ENCODE results near the gene TPP1. TPM values are rescaled to one million over a fixed set of nuclear protein-coding genes. Genes with fewer than 3 reads are reported as not detected.

Gene TPP1
- total RNA-seq, 1 experiment from 2014 or later: 26.9 TPM

DNA sequence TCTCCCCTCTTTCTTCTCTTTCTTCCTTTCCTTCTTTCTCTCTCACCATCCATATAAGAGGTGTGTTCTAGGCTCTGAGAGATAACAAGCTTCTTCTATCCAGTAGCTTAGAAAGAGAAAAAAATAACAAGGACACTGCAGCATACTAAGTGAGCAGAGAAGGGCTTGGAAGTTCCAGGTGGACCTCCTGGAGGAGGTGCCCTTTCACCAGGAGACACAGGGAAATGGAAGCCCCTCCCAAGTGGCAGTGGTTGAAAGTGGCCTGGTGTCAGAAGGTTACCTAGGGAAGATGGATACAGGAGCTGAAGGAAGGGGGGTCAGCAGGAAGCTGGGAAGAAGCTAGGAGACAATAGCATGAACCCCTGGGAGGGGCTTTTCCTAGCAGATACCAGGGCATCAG is 30.9 kb upstream of the TPP1 start:
- DNase-seq (ENCODE audit: low spot score): no peak
- in situ Hi-C loops (cut with HindIII; ENCODE audit: low sequenced_read_pairs): no loop called here

DNA sequence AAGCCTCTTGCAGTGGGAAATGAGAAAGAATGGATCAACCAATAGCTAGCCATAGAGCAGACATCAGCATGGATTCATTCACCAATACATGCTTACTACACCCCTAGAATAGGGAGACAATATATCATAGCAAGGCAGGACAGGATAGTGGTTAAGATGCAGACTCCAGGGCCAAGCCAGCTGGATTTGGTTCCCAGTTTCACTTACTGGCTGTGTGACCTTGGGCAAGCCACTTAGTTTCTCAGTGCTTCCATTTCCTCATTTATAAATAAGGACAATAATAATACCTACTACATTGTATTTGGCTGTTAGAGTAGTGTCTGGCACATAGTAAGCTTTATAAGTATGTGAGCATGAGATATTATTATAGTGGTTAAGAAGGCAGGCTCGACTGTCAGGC is 29.3 kb upstream of the TPP1 start:
- in situ Hi-C loops (cut with HindIII; ENCODE audit: low sequenced_read_pairs): no loop called here

GRCh38 chr11:6647836-6648235 is 28.6 kb upstream of the TPP1 start:
- no peak for DNase-seq (ENCODE audit: low spot score)
- in situ Hi-C loops (cut with HindIII; ENCODE audit: low sequenced_read_pairs): no loop called here

More for the DNA sequence above, 29.3 kb upstream of the TPP1 start:
- no peak for DNase-seq (ENCODE audit: low spot score)

DNA sequence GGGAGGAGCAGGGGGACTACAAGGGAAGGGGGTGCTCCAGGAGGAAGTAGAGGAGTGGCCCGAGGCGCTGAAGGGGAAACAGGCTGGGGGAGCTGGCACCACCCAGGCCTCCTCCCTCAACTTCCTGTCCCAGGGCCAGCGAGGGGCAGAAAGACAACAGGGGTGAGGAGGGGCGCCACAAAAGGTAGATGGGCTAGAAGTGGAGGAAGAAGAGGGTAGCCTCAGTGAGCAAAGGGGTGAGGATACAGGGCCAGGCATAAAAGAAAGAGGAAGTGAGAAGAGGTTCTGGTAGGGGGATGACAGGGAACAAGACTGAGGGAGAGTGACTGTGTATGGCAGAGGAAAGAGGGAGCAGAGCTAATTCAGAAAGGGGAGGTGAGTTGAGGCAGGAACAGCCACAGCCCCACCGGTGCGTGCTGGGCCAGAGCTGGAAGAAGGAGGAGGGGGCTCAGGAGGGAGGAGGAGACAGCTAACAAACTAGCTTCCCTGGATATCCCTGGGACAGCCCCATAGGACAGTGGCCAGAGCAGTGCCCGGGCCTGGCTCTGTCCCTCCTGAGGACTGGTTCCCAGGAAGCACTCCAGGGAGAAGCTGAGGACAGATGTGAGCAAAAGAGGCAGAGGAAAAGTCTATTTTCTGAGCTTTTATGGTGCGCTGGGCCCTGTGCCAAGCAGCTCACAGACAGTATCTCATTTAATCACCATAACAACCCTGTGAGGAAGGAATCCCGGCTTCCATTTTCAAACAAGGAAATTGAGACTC is 27.9 kb upstream of the TPP1 start:
- in situ Hi-C loops (cut with HindIII; ENCODE audit: low sequenced_read_pairs): no loop called here
- DNase-seq (ENCODE audit: low spot score): no peak

GRCh38 chr11:6646576-6646917 is 27.3 kb upstream of the TPP1 start:
- no peak for DNase-seq (ENCODE audit: low spot score)
- in situ Hi-C loops (cut with HindIII; ENCODE audit: low sequenced_read_pairs): no loop called here

GRCh38 chr11:6646071-6646470 is 26.8 kb upstream of the TPP1 start:
- in situ Hi-C loops (cut with HindIII; ENCODE audit: low sequenced_read_pairs): no loop called here
- DNase-seq (ENCODE audit: low spot score): no peak

DNA sequence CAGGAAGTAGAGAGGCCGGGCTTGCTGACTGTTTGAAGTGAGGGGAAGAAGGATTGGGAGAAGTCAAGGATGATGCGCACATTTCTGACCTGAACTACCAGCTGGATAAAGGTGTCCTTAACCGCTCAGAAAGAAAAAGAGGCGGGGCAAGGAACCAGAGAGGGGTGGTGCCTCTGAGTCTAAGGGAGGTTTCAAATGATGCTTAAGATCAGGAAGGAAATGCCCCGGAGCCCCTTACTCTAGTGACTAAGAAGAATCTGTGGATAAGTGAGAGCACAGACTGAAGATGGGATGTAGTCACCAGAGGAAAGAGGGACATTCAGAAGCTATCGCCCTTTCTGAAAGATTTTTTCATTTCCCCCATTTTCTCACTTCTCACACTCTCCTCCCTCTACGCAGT is 23.7 kb upstream of the TPP1 start:
- no peak for DNase-seq (ENCODE audit: low spot score)
- in situ Hi-C loops (cut with HindIII; ENCODE audit: low sequenced_read_pairs): no loop called here

DNA sequence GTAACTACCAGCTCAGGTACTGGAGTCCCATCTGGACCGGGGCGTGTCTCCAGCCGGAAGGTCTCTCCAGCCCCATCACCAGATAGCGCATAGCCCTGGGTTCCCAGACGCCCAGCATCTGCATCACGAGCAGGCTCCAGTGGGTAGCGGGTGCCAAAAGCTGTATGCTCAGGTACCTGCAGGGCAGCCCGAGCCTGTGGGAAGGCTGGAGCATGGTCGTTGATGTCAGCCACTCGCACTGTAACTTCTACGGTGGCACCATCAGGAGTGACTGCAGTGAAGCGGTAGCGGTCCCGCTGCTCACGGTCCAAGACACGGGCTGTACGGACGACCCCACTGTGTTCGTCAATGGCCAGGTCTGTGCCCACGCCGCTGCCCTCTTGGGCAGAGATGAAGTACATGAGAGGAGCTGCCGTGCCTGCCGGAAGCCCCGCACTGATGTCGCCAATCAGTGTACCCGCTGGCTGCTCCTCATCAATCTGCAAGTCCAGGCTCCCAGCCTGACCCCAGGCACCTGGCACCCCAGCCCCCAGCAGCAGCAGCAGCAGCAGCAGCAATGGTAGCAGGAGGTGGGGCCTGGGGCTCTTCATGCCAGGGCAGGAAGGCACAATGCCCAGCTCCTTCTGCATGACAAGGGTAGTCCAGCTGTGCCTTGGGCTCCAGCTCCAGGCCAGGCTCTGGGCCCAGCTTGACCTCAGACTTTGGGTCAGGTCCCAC is 21.9 kb upstream of the TPP1 start:
- no peak for DNase-seq (ENCODE audit: low spot score)
- in situ Hi-C loops (cut with HindIII; ENCODE audit: low sequenced_read_pairs): no loop called here

- no peak for DNase-seq (ENCODE audit: low spot score)
- in situ Hi-C loops (cut with HindIII; ENCODE audit: low sequenced_read_pairs): no loop called here
Observed at GRCh38 chr11:6640036-6640984, 21.1 kb upstream of the TPP1 start.

DNA sequence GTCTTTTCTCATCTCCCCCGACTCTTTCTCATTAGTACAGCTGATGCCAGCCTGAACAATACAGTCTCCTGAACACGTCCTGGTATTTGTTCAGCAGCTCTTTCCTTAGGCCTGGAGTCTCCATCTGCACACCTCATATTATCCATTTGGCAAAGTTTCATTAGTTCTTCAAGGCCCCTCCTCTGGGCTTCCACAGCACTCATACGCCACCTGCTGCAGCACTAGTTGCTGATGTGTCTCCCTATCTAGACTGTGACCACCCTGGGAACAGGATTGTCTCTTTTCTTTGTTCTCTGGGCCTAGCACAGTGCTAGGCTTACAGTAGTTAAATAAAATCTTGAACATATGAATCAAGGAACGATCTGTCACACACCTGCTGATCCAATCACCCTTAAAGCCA is 19.2 kb upstream of the TPP1 start:
- in situ Hi-C loops (cut with HindIII; ENCODE audit: low sequenced_read_pairs): no loop called here
- no peak for DNase-seq (ENCODE audit: low spot score)

- DNase-seq (ENCODE audit: low spot score): no peak
Observed at GRCh38 chr11:6637871-6638270, 18.6 kb upstream of the TPP1 start.

DNA sequence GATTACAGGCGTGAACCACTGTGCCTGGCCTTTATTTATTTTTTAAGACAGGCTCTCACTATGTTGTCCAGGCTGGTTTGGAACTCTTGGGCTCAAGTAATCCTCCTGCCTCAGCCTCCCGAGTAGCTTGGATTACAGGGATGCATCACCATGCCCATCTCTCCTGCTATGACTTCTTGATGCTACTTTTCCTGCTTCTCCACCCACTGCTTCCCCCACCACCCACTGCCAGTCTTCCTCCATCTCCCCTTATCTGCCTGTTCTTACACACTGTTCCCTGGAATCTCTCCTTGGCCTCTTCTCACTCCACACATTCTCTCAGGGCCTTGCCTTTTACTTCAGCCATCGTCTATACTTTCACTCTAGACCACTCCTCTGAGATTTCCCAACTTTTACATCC is 17.3 kb upstream of the TPP1 start:
- in situ Hi-C loops (cut with HindIII; ENCODE audit: low sequenced_read_pairs): no loop called here

More at GRCh38 chr11:6637871-6638270, 18.6 kb upstream of the TPP1 start:
- in situ Hi-C loops (cut with HindIII; ENCODE audit: low sequenced_read_pairs): no loop called here

GRCh38 chr11:6635082-6635932 is 16.1 kb upstream of the TPP1 start:
- in situ Hi-C loops (cut with HindIII; ENCODE audit: low sequenced_read_pairs): no loop called here
- DNase-seq (ENCODE audit: low spot score): peak; percentile 32

More for the DNA sequence above, 17.3 kb upstream of the TPP1 start:
- DNase-seq (ENCODE audit: low spot score): no peak

DNA sequence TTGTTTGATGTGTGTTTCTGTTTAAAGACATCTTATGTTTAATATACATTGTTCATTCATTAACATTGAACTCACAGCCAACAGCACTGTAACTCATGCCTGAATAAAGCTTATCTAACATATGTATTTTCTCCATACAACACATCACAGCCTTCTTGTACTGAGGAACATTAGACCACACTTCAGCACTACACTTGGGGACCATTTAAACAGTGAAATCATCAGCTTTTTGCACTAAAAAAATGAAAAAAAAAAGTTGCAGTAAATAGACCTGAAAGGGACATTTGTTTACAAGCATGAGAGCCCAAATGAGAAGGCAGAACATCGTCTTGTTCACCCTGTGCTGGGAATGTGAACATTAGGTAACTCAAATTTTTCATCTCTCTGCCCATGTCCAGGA is 15.3 kb upstream of the TPP1 start:
- in situ Hi-C loops (cut with HindIII; ENCODE audit: low sequenced_read_pairs): no loop called here
- no peak for DNase-seq (ENCODE audit: low spot score)

DNA sequence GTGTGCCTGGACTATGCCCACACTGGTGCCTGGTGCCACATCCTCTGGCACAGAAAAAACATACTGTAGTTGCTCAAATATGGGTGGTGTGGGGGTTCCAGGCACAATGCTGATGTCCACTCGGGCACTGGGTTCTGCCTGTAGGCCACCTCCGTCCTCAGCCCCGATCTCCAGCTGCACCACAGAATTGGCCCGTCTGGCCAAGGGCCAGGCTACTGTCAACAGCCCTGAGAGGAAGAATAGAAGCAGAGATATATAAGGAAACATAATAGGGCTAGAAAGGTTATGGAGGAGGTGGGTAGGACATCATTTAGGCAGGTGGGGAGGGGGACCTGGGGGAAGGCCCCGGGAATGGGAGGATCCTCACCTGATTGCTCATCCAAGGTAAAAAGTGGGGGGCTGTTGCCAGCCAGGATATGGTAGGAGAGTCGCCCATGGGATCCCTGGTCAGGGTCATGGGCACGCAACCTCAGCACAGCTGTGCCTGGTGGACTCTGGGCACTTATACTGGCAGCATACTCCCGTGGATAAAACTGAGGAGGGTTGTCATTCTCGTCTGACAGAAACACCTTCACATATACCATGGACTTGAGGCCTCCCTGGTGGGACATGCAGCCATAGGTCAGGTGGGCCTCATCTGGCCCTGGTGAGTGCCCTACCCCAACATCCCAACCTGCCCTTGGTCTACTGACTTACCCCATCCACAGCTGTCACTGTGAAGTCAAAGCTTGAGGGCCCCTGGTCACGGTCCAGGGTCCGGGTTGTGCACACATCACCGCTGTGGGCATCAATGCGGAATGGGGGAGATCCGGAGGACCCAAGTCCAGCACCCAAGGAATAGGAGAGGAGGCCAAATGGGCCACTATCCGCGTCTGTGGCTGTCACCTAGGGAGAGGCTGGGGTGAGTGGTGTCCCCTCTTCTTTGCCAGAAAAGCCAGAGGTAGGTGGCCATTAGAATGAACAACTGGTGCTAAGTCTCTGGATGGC is 14.5 kb upstream of the TPP1 start:
- no peak for DNase-seq (ENCODE audit: low spot score)
- in situ Hi-C loops (cut with HindIII; ENCODE audit: low sequenced_read_pairs): no loop called here

DNA sequence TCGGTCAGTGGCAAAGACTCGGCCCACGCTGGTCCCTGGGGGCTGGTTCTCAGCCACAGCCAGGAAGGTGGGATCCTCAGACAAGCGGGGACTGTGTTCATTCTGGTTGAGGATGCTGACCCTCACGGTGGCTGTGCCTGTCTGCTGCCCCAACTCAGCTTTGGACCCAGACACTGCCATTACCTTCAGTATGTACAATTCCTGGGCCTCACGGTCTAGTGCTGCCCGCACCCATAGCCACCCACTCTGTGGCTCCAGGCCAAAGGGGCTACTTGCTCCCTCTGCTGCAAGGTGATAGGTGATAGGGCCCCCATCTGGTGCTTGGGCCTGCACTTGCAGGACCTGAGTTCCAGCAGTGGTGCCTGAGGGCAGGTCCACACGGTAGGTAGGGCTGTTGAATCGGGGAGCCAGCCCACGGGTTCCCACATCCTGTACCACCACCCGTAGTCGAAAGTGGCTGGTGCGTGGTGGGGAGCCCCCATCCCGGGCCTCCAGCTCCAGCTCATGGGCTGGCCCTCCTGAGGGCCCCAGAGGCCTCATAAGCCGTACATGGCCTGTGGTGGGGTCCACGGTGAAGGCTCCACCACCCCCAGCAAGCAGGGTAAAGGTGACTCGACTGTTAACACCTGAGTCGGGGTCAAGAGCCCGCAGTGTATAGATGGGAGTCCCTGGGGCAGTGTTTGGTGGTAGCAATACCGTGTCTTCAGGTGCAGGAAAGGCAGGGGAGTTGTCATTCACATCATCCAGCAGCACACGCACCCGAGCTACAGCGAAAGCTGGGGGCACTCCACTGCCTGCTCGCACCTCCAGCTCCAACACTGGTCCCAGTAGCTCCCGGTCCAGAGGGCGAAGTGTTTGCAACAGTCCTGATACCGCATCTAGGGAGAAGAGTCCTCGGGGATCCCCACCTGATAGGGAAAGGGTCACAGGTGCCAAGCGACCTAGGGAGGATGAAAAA is 13.2 kb upstream of the TPP1 start:
- in situ Hi-C loops (cut with HindIII; ENCODE audit: low sequenced_read_pairs): no loop called here
- DNase-seq (ENCODE audit: low spot score): no peak

GRCh38 chr11:6631361-6631890 is 12.2 kb upstream of the TPP1 start:
- no peak for DNase-seq (ENCODE audit: low spot score)
- in situ Hi-C loops (cut with HindIII; ENCODE audit: low sequenced_read_pairs): no loop called here

Measured in G401 (cell line).